Measurements from ENCODE around the gene BRME1. TPM values are rescaled to one million over a fixed set of nuclear protein-coding genes. Genes with fewer than 3 reads are reported as not detected.

The BRME1 gene
- total and polyA plus RNA-seq, 2 experiments from 2014 or later = 2.2 to 3.2 TPM

DNA sequence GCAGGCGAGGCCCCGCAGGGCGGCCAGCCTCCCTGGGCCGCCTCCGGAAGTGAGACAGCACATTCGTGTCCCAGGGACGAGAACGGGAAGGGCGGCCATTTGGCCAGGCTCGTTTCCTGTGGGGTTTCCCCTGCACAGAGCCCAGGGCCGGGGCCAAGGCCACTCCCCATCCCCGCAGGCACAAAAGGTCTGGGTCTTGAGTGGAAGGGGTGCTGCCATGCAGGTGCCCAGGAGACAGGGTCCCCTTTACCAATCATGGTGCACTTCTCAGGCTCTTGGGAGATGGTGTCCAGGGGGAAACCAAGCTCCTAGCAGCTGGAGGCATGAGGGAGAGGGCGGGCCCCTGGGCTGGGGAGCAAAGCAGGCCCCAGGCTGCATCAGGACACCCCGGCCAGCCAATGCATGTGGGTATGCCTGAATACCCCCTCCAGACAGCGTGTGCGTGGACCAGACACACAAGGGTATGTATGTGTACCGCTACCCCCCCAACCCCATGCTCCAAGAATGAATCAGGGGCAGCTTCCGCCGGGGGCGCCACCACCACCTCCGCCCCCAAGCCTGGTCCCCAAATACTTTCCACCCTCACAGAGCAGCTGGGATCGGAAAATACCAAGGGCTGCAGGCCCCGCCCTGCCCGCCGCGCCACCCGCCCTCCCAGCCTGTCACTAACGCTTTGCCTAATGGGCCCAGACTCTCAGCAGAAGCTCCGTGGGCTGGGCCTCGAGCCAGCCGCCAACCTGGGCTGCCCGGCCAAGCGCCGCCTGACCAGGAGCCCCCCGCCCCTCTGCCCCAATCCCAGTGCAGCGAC, 66.6 kb downstream of the BRME1 start:
- peak; percentile 78 for DNase-seq (ENCODE audit: low spot score)
- no peak overlapping the region for H2AFZ ChIP-seq
- WGBS (ENCODE audit: low lambda C conversion rate, missing lambda C conversion rate) = 64% methylated on average over 20 of the region's 36 CpGs
- TF ChIP-seq CTCF (IDR thresholded peaks at IDR 0.05; ENCODE audit: poor library complexity) (no peak), EZH2phosphoT487 (IDR thresholded peaks at IDR 0.05; ENCODE audit: low read depth, severe bottlenecking, unreplicated experiment) (no peak)
- no peaks in the 10 kb centered on the region for H3K9me2 ChIP-seq (replicated peaks; ENCODE audit: insufficient read depth)
- H3K27ac ChIP-seq = peak overlapping the region; percentile 94
- no peaks in the 10 kb centered on the region for H3K36me3 ChIP-seq (replicated peaks; ENCODE audit: insufficient read depth, low read depth)
- peaks cover 78% of the 10 kb centered on the region for H4K20me1 ChIP-seq (ENCODE audit: insufficient read depth, poor library complexity, severe bottlenecking)
- no peaks in the 10 kb centered on the region for H3K27me3 ChIP-seq
- peaks cover 44% of the 10 kb centered on the region for H3K4me1 ChIP-seq (ENCODE audit: insufficient read depth)
- H3K9me3 ChIP-seq (ENCODE audit: low read depth) = no peaks in the 10 kb centered on the region
- peak overlapping the region; percentile 91 for H3K4me2 ChIP-seq
- no peak overlapping the region for H3K4me3 ChIP-seq
- H3K79me2 ChIP-seq = peaks cover 70% of the 10 kb centered on the region

- H2AFZ ChIP-seq = no peak overlapping the region
- H3K4me3 ChIP-seq = no peak overlapping the region
- no peaks in the 10 kb centered on the region for H3K9me2 ChIP-seq (replicated peaks; ENCODE audit: insufficient read depth)
- H4K20me1 ChIP-seq (ENCODE audit: insufficient read depth, poor library complexity, severe bottlenecking) = peaks cover 84% of the 10 kb centered on the region
- peak overlapping the region; percentile 91 for H3K4me2 ChIP-seq
- H3K27ac ChIP-seq = peak overlapping the region; percentile 94
- H3K9me3 ChIP-seq (ENCODE audit: low read depth) = no peaks in the 10 kb centered on the region
- DNase-seq (ENCODE audit: low spot score) = no peak
- peaks cover 42% of the 10 kb centered on the region for H3K4me1 ChIP-seq (ENCODE audit: insufficient read depth)
- H3K27me3 ChIP-seq = no peaks in the 10 kb centered on the region
- peaks cover 70% of the 10 kb centered on the region for H3K79me2 ChIP-seq
- TF ChIP-seq EZH2 (IDR thresholded peaks at IDR 0.05; ENCODE audit: borderline replicate concordance) = no peak
- WGBS (ENCODE audit: low lambda C conversion rate, missing lambda C conversion rate) = 95% methylated on average over 18 of the region's 18 CpGs
- no peaks in the 10 kb centered on the region for H3K36me3 ChIP-seq (replicated peaks; ENCODE audit: insufficient read depth, low read depth)
Observed at GRCh38 chr19:13838435-13839129, 67.3 kb downstream of the BRME1 start.

GRCh38 chr19:13835791-13836723, 69.9 kb downstream of the BRME1 start:
- no peaks in the 10 kb centered on the region for H3K9me2 ChIP-seq (replicated peaks; ENCODE audit: insufficient read depth)
- H3K4me2 ChIP-seq = no peak overlapping the region
- H4K20me1 ChIP-seq (ENCODE audit: insufficient read depth, poor library complexity, severe bottlenecking) = peaks cover 70% of the 10 kb centered on the region
- no peaks in the 10 kb centered on the region for H3K36me3 ChIP-seq (replicated peaks; ENCODE audit: insufficient read depth, low read depth)
- H3K9me3 ChIP-seq (ENCODE audit: low read depth) = no peaks in the 10 kb centered on the region
- H2AFZ ChIP-seq = no peak overlapping the region
- DNase-seq (ENCODE audit: low spot score) = no peak
- no peaks in the 10 kb centered on the region for H3K27me3 ChIP-seq
- H3K79me2 ChIP-seq = peaks cover 56% of the 10 kb centered on the region
- no peak for TF ChIP-seq CTCF (IDR thresholded peaks at IDR 0.05; ENCODE audit: poor library complexity)
- TF ChIP-seq EZH2phosphoT487 (IDR thresholded peaks at IDR 0.05; ENCODE audit: low read depth, severe bottlenecking, unreplicated experiment) = no peak
- no peak for TF ChIP-seq EZH2 (IDR thresholded peaks at IDR 0.05; ENCODE audit: borderline replicate concordance)
- 84% methylated on average over 21 of the region's 21 CpGs for whole genome bisulfite sequencing (ENCODE audit: low lambda C conversion rate, missing lambda C conversion rate)
- H3K27ac ChIP-seq = peak overlapping the region; percentile 42
- H3K4me3 ChIP-seq = no peak overlapping the region
- peaks cover 31% of the 10 kb centered on the region for H3K4me1 ChIP-seq (ENCODE audit: insufficient read depth)
